Raji (cell line): ENCODE data around the gene RPN1.

Source experiments
- POLR2A ChIP-seq: IDR thresholded peaks from 2 replicates; pipeline ENCODE4 v1.6.1; 2011; ENCODE audit warnings: low read depth, low read length, control low read depth; ENCODE audit not compliant: insufficient read depth

The RPN1 gene

GRCh38 chr3:128650096-128651050 lies at the start of gene RPN1:
Gene RPN1 (minus strand): TSS chr3:128650818. CDS start chr3:128650800, 18 bp downstream.
- peak; percentile 80 for TF ChIP-seq POLR2A

- TF ChIP-seq POLR2A: no peak
Observed at GRCh38 chr3:128698211-128699047, 47.8 kb upstream of the RPN1 start.

DNA sequence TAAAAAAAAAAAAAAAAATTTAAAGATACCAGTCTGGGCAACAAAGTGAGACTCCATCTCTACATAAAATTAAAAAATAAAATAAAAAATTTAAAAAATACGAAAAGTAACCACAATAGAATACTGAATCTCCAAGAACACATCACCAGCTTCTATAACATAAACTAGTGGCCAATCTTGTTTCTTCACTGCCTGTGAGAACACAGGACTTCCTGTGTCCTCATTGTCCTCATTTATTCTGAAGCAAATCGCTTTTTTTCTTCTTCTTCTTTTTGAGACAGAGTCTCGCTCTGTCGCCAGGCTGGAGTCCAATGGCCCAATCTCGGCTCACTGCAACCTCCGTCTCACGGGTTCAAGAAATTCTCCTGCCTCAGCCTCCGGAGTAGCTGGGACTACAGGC lies 46.7 kb upstream of the RPN1 start:
- TF ChIP-seq POLR2A: no peak

- TF ChIP-seq POLR2A: no peak
Observed at GRCh38 chr3:128693696-128694095, 43.1 kb upstream of the RPN1 start.

DNA sequence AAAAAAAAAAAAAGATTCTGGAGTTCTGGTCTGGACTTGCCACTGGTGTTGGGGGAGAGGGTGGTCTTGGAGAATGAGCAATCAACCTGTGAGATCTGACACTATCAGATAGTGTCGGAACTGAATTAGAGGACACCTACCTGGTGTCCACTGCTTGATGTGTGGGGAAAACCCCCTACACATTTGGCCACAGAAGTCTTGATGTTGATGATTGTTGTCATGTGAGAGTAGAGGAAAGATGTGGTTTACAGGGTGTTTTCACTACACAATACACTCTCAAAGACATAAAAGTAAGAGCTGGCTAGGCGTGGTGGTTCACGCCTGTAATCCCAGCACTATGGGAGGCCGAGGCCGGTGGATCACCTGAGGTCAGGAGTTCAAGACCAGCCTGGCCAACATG lies 38.4 kb upstream of the RPN1 start:
- no peak for TF ChIP-seq POLR2A

GRCh38 chr3:128686465-128686864 lies 35.8 kb upstream of the RPN1 start:
- TF ChIP-seq POLR2A: no peak

- no peak for TF ChIP-seq POLR2A
Observed at GRCh38 chr3:128684986-128685726, 34.5 kb upstream of the RPN1 start.

DNA sequence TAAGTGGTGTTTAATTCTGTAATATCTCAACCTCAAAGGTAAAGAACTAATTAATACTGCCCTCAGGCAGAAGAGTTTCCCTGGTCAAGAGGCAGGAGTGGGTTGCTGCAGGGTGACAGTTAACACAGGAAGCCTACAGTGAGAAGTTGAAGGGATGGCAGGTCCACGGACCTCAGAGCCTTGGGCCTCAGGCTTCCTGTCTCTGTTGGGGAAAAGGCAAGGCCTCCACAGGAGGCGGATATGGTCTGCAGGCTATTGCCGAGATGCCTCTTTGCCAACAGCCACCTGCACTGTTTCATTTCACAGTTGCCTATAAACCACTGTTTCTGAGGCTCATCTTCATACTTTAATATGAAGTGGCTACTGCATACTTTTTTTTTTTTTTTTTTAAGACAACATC lies 33.3 kb upstream of the RPN1 start:
- TF ChIP-seq POLR2A: no peak

DNA sequence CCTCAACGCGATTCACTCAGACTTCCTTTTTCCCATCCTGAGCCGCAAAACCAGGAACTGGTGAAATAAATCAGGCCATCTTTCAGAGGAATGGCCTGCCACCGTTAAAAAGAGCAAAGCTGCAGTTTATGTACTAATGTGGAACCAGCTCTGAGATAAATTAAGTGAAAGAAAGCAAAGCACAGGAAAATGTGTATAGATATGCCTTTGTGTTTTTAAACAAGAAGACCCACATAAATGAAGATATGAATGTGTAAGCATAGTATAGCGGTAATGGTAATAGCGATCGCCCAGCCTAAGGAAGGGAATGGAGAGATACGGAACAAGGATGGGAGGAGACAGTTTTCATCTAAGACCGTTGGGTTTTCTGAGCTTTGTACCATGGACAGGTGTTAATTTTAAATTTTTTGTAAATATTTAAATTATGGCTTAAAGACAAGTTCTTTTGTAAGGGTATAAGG lies 30.8 kb upstream of the RPN1 start:
- TF ChIP-seq POLR2A: no peak

- TF ChIP-seq POLR2A: peak; percentile 95
Observed at GRCh38 chr3:128680603-128681368, 30.2 kb upstream of the RPN1 start.

DNA sequence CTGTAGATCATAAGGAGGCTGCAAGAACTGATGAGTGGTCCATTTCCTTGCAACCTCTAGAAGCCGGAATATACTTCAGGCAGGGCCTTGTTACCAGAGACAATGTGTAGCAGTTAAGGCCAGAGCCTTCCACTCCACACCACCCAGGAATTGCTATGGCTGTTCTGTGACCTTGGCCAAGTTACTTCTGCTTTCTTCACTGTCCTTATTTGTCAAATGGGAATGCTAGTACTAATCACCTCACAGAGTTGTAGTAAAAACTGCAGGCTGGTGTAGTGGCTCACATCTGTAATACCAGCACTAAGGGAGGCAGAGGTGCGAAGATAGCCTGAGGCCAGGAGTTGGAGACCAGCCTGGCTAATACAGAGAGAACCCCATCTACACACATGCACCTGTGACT lies 28.7 kb upstream of the RPN1 start:
- TF ChIP-seq POLR2A: no peak

DNA sequence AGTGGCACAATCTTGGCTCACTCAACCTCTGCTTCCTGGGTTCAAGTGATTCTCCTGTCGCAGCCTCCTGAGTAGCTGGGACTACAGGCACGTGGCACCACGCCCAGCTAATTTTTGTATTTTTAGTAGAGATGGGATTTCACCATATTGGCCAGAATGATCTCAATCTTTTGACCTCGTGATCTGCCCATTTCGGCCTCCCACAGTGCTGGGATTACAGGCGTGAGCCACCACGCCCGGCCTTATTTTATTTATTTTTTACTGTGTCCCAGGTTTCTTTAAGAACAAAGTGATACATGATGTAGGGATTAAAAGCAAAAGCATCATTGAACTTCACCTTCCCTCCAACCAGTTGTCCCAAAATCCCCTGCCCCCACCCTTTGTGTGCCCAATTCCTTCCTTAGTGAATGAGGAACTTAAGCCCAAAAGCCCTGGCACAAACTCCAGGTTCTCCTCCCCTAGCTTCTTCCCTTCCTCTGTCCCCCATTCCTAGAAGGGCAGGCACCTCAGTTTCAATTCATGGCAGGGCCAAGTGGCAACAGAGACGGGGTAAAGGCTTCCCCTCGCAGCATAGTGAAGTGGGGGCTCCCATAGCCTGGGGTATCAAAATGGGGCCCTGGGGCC lies 23.7 kb upstream of the RPN1 start:
- TF ChIP-seq POLR2A: no peak

DNA sequence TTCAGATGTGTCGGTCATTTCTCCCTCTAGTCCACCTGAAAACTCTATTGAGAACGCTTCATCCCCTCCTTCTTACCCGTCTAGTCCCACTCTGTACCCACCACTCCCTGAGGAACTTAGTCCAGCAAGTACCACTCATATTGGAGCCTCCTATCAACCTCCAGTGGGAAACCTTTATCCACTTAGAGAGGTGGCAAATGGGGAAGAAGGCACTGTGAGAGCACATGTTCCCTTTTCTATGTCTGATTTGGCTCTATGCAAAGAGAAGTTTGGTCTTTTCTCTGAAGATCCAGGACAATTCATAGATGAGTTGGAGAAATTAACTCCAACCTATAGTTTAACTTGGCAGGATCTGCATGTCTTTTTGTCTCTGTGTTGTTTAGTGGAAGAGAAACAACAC lies 17.0 kb upstream of the RPN1 start:
- no peak for TF ChIP-seq POLR2A
